GM12878 (cell line): ENCODE data around the gene ATAD3A.

ENCODE experiments used
- EP300 ChIP-seq, 2 experiments: fragments of 150-350 bp in 1 of 2; IDR thresholded peaks; 2 replicates each; pipeline ENCODE4 v1.6.1; 2011 to 2012; ENCODE audit warnings: low read depth in 2 of 2, low read length in 2 of 2, borderline replicate concordance in 1 of 2, improper control_type of control experiment in 1 of 2, inconsistent platforms in 1 of 2; ENCODE audit not compliant: control insufficient read depth in 1 of 2
- NFYA ChIP-seq: IDR thresholded peaks from 2 replicates; pipeline ENCODE4 v1.6.1; 2011; ENCODE audit warnings: low read depth, mild to moderate bottlenecking, low read length, improper control_type of control experiment, borderline replicate concordance
- NR2C1 ChIP-seq: fragments of 450-650 bp; IDR thresholded peaks from 2 replicates; pipeline ENCODE4 v1.6.1; 2017; ENCODE audit warnings: antibody characterized with exemption, mild to moderate bottlenecking, moderate library complexity
- PML ChIP-seq: IDR thresholded peaks from 2 replicates; pipeline ENCODE4 v1.6.1; 2012; ENCODE audit warnings: low read length, inconsistent platforms
- POLR2AphosphoS5 ChIP-seq: IDR thresholded peaks from 2 replicates; pipeline ENCODE4 v1.6.1; 2011; ENCODE audit warnings: mild to moderate bottlenecking, low read length, inconsistent platforms
- SIX5 ChIP-seq: IDR thresholded peaks from 2 replicates; pipeline ENCODE4 v1.6.1; 2011; ENCODE audit warnings: mild to moderate bottlenecking, low read depth, low read length, moderate library complexity; ENCODE audit not compliant: severe bottlenecking
- ZNF274 ChIP-seq: IDR thresholded peaks from one replicate; pipeline ENCODE4 v1.8.0; 2011; ENCODE audit not compliant: insufficient read length, insufficient read depth
- TF ChIP-seq, protein P1 (sequence below), 3 experiments: IDR thresholded peaks in 2 of 3; conservative IDR thresholded peaks in 1 of 3; 2 replicates each; pipeline ENCODE4 v1.5.1; 2011; ENCODE audit warnings: low read depth in 3 of 3, low read length in 3 of 3, mild to moderate bottlenecking in 3 of 3, control low read depth in 2 of 3, moderate library complexity in 2 of 3, inconsistent platforms in 1 of 3, mixed read lengths in 1 of 3; ENCODE audit not compliant: control insufficient read depth in 2 of 3, insufficient read depth in 1 of 3; ENCODE audit errors: extremely low read depth in 1 of 3

- no peak for TF ChIP-seq SIX5
- no peak for TF ChIP-seq EP300 (IDR thresholded peaks at IDR 0.05; ENCODE audit: borderline replicate concordance in 1 of 2, control insufficient read depth in 1 of 2, low read depth in 2 of 2, low read length in 2 of 2)
- TF ChIP-seq PML, result no peak
- no peak for TF ChIP-seq ZNF274
- no peak for TF ChIP-seq POLR2AphosphoS5
- no peak for TF ChIP-seq NR2C1
- TF ChIP-seq NFYA, result no peak
- TF ChIP-seq, protein P1, sequence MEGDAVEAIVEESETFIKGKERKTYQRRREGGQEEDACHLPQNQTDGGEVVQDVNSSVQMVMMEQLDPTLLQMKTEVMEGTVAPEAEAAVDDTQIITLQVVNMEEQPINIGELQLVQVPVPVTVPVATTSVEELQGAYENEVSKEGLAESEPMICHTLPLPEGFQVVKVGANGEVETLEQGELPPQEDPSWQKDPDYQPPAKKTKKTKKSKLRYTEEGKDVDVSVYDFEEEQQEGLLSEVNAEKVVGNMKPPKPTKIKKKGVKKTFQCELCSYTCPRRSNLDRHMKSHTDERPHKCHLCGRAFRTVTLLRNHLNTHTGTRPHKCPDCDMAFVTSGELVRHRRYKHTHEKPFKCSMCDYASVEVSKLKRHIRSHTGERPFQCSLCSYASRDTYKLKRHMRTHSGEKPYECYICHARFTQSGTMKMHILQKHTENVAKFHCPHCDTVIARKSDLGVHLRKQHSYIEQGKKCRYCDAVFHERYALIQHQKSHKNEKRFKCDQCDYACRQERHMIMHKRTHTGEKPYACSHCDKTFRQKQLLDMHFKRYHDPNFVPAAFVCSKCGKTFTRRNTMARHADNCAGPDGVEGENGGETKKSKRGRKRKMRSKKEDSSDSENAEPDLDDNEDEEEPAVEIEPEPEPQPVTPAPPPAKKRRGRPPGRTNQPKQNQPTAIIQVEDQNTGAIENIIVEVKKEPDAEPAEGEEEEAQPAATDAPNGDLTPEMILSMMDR (IDR thresholded peaks at IDR 0.05 in 2 of 3, conservative IDR thresholded peaks at IDR 0.05 in 1 of 3; ENCODE audit: control insufficient read depth in 2 of 3, extremely low read depth in 1 of 3, insufficient read depth in 1 of 3, low read depth in 3 of 3, low read length in 3 of 3), result no peak
These were observed 71.5 kb downstream of the ATAD3A start for GRCh38 chr1:1583347-1584010.
